DMS153 treated with DMSO at 0.1 percent for 48 hours (cell line): Measurements from ENCODE around the gene CCDC15.
"Not testable (repeated sequence)": the region's sequence is repeated elsewhere in the genome, so short reads cannot be mapped to it uniquely, and the experiment has no call there.

Experiments
- DNase-seq: peaks from one replicate; lab custom pipeline; 2025; ENCODE audit not compliant: unreplicated experiment; lab: John Stamatoyannopoulos, UW

The CCDC15 gene

DNA sequence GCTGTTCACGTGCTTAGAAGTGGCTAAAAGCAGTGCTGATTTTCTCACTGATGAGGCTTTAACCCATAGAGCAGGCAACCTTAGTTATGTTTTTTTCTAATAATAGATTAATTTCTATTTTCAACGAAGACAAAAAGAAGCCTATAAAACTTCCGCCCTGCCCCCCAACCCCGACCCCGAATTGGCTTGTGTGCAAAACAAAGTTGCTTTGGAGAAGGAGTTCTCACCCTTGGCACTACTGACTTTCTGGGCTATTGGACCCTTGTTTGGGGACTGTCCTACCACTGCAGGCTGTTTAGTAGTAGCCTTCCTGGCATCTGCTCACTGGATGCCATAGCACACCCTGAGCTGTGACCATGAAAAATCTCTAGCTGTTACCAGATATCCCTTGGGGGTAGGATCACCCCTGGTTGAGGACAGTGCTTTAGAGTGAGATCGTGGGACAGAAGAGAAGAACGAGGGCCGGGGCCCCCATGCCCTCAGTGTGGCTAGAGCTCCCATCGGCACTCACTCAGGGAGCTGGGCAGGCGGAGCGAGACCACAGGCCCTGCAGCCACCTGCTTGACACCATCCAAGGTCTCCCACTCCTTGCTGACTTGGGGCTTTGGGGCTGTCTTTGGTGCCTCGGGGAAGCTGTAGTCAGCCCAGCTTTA lies 126.0 kb downstream of the CCDC15 start:
- DNase-seq: no peak

DNA sequence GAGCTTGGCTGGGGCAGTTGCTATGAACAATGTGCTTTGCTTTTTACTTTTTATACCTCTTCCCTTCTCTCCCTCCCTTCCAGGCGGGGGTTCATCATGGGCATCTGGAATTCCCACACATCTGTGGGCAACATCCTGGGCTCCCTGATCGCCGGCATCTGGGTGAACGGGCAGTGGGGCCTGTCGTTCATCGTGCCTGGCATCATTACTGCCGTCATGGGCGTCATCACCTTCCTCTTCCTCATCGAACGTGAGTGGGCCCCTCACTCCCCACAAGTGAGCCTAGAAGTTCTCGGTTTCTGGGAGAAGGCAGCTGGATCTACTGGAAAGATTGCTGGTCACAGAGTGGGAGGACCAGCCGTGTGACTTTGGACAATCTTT lies 126.5 kb downstream of the CCDC15 start:
- DNase-seq: no peak

DNA sequence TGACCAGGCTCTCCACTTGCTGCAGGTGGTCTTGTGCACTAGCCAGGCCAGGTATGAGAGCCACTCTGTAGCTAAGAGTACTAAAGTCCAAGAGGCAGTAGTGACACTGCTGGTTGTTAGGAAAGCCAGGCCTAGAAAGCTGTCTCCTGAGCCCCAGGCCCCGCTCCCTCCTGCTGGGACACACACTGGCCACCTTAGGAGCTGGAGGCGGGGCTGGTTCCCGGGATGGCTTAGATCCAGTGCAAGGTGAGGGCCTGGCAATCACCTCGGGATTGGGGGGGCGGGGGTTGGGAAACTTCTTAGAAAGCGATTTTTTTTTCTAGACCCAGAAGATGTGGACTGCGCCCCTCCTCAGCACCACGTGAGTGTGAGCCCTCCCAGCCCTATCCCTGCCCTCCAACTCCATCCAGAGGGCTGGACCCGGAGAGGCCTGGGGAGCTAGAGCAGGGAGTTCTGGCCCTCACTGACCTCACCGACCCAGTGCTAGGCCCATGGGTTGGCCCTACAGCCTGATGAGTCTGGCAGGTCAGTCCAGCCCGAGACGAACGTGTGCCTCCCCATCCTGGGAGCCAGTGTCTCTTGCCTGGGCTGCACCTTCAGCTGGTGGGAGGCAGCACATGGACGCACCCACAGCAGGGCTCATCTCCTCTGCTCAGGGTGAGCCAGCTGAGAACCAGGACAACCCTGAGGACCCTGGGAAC lies 127.2 kb downstream of the CCDC15 start:
- DNase-seq: no peak

DNA sequence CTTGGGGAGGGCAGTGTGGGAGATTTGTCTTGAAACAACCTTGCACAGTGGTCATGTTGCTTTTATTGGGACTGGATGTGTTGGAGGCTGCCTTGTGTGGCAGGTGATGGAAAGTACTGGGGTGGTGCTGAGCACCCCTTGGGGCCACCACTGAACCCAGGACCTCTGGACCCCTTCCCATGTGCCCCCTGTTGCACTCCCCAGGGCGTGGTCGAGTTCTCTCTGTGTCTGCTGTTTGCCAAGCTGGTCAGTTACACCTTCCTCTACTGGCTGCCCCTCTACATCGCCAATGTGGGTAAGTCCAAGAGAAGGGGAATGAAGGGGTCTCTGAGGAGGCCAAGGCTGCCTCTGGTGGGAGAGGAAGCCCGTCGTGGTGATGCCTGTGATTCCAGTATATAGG lies 128.0 kb downstream of the CCDC15 start:
- DNase-seq: no peak

DNA sequence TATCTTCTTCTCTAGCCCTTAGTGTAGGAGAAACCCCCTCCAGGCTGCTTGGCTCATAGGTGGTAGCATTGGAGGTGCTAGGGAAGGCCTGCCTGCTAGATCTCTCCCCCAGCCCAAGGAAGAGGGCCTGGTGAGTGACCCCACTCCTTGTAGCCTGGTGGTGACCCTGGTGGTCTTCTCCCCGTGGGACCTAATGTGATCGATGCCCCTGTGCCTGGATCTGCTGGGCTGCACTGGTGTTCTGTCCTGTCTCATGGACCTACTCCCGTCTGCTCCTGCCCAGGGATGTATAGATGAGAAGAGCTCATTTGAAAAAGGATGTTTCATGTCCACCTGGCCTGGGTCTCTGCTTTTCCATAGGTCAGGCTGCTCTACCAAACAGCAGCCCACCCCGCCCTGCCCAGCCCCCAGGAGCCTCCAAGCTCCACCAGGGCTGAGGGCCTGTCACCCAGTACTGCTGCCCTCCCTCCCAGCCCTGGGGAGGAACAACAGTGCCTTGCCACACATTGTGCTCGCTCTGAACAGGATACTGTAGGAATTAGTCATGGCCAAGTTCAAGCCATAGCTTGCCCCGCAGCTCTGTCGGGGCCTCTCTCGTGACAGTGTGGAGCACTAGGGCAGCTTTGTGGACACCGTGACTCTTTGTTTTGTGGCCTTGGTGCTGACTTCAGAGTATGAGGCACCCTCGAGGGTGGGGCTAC lies 128.8 kb downstream of the CCDC15 start:
- no peak for DNase-seq

DNA sequence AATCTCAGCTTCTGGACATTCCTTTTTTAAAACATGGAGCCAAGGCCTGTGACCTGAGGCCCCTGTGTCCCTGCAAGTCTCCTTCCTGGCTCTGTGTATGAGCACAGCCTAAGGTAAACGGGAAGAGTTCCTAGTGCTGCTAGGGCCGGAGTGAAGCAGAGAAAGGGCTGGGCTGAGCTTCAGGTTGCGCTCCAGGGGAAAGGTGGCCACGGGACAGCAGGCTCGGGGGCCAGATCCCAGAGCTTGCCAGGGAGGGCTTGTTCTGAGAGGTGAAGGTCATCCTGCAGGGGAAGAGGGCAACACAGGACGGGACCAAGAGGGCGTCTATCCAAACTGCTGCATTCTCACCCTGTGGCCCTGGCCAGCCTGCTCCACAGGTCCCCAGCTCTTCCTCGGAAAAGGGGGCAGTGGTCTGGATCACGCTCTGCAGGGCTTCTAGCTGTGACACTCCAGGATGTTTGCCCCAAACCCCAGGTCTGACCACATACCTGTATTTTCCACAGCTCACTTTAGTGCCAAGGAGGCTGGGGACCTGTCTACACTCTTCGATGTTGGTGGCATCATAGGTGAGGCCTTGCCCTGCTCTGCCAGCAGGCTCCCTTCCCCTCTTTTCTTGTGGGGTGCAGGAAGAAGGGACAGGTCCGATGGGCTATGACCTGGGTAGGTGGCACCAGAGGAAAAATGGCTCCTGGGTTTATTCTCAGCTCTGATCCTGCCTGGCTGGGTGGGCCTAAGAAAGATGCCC lies 129.5 kb downstream of the CCDC15 start:
- no peak for DNase-seq

DNA sequence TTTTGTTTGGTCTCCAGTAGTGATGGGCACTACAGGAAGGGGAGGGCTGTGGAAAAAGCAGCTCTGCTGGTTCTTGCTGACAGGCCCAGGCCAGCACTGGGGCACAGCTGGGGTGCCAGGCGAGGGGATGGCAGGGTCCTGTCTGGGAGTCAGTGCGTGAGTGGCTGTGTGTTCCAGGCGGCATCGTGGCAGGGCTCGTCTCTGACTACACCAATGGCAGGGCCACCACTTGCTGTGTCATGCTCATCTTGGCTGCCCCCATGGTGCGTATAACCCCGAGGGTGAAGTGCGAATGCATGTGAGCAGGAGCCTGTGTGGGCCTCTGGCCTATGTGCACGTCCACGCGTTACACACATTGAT lies 130.0 kb downstream of the CCDC15 start:
- no peak for DNase-seq

DNA sequence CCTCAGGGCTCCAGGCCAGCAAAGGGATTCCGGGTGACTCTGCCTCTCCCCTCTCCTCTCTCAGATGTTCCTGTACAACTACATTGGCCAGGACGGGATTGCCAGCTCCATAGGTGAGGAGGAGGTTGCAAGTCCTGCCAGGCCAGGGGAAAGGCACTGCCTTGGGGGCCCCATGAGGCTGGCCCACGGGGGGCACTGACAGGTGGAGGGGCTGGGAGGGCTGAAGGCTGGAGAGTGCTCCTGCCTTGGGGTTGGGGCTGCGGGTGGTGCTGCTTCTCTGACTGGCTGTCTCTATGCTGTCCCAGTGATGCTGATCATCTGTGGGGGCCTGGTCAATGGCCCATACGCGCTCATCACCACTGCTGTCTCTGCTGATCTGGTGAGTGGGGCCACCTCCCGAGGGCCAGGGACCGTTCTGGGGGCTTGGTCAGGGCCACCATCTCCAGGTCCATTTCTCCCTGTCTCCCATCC lies 130.8 kb downstream of the CCDC15 start:
- no peak for DNase-seq

DNA sequence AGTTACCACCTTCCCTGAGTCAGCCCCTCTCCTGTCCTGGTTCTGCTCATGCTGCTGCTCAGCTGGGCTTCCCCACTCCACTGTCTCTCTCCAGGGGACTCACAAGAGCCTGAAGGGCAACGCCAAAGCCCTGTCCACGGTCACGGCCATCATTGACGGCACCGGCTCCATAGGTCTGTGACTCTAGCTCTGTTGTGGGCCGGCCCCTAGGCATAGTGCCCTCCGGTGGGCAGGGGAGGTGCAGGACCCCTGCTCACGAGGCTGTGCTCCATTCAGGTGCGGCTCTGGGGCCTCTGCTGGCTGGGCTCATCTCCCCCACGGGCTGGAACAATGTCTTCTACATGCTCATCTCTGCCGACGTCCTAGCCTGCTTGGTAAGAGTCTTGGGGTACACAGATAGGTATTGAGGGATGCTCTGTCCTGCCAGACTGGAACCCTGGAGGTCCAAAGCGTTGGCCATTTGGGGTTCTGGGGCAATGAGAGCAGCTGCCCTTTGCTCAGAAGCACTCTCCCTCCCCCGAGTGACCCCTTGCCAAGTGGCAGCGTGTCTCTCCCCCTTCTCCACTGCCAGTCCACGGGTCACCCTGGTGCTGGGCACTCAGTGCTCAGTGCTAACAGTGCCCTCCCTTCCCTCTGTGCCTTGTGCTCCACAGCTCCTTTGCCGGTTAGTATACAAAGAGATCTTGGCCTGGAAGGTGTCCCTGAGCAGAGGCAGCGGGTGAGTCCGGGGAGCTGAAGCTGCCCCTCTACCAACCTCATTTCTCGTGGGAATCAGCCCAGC lies 131.5 kb downstream of the CCDC15 start:
- DNase-seq: no peak

DNA sequence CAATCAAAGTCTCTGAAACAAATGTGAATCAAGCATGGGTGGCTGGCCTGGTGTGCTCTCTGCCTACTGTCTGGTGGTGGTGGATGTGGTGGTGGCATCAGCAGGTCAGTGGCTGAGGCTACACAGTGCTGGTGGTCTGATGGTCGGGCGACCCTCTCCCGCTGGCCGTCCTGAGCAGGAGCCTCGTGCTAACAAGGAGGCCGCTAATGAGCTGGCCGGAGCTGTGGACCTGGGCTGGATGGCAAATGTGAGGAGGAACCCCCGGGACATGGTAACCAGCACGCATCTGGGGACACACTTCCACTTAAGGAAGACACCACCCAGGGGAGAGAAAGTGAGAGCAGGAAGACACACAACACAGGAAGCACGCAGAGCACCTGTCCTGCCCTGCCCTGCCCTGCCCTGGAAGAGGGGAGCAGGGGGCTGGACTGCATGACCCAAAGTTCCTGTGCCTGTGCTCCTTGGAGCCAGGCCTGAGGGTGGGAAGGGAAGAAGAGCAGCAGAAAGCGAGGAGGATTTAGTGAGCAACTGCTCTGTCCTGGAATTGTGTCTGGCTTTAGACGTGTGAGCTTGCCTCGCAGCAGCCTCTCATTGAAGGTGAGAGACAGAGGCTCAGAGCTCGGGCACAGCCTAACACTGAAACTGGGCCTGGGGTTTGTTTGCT lies 132.8 kb downstream of the CCDC15 start:
- no peak for DNase-seq

DNA sequence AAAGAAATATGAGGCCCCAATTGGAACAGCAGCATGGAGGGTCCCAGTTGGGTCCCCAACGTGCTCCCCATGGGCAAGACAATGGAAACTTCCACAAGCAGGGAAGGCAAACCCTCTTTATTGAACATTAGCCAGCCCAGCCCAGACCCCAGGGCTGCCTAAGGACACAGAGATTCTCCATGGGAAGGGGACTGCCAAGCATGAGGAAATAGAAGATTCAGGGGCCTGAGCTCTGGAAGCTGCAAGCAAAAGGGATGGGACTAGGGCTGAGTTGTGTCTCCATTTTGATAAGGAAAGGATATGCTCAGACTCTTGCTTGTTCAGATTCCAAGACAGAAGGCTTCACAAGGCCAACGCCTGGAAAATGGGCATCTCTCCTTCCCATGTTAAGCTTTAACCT lies 134.1 kb downstream of the CCDC15 start:
- no peak for DNase-seq

DNA sequence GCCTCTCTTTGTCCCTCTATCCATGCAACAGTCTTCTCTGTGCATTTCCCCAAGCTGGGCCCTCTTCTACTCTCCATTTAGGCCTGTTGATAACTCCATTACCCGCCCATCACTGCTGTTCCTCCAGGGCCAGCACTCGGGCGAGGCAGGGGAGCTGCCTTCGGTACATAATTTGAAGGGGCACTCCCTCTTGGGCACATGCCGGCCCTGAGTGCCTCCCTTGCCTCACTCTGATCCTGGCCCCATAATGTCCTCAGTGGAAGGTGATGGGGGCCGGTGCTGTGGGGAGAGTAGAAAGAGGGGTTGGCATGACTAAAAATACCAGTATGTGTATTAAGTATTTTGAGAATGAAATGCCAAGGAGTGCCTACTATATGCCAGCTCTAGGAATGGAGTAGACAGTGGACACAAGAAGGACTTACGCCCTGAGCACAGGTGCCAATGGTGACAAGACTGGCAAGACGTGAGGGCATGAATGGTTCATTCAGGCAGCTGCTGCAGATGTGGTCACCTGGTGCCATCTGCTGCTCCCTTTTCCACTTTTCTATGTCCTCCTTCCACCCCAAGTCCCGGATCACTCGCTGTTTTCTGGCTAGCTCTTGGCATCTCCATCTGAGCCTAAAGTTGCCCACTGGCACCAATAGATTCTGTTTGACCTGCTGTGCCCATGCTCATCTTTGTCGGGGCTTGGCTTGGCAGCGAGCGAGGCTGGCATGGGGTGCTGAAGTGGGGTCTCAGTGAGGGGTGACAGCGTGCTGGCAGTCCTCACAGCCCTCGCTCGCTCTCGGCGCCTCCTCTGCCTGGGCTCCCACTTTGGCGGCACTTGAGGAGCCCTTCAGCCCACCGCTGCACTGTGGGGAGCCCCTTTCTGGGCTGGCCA lies 134.8 kb downstream of the CCDC15 start:
- DNase-seq: no peak

DNA sequence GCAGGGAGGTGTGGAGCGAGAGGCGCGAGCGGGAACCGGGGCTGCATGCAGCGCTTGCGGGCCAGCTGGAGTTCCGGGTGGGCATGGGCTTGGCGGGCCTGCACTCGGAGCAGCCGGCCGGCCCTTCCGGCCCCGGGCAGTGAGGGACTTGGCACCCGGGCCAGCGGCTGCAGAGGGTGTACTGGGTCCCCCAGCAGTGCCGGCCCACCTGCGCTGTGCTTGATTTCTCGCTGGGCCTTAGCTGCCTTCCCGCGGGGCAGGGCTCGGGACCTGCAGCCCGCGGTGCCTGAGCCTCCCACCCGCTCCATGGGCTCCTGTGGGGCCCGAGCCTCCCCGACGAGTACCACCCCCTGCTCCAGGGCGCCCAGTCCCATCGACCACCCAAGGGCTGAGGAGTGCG lies 135.5 kb downstream of the CCDC15 start:
- not testable (repeated sequence) for DNase-seq

DNA sequence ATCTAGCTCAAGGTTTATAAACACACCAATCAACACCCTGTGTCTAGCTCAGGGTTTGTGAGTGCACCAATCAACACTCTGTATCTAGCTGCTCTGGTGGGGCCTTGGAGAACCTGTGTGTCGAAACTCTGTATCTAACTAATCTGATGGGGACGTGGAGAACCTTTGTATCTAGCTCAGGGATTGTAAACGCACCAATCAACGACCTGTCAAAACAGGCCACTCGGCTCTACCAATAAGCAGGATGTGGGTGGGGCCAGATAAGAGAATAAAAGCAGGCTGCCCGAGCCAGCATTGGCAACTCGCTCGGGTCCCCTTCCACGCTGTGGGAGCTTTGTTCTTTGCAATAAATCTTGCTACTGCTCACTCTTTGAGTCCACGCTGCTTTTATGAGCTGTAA lies 136.1 kb downstream of the CCDC15 start:
- DNase-seq: not testable (repeated sequence)

DNA sequence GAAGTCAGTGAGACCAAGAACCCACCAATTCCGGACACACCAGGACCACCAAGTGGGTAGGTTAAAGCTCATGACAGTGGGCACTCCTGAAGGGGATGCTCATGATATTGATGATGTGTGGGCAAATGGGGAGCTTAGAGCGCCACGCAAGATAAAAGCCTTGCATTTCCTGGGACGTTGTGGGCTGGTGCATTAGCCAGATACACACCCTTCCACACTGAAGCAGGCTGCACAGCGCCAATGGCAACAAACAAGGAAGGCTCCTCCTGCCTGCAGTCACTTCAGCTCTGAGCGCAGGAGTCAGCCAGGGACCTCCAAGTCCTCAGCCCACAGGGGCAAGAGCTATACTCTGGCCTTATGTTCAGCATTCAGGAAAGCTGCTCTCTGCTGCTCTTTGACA lies 136.8 kb downstream of the CCDC15 start:
- DNase-seq: no peak
